Upper lobe of left lung (tissue), 4 donors: ENCODE results near the gene CNGB1.
A peak's percentile ranks its signal among the peaks of the same experiment; 100 is the strongest.

Source experiments
- POLR2A ChIP-seq, 4 donors: fragments of 450-650 bp; IDR thresholded peaks; one replicate each; pipeline ENCODE4 v1.5.1; 2016 to 2017; ENCODE audit warnings: antibody characterized with exemption in 4 of 4, mild to moderate bottlenecking in 2 of 4
- TF ChIP-seq, protein P1 (sequence below), 6 experiments: fragments of 450-650 bp in 4 of 6; fragments of 200-600 bp in 2 of 6; sonication (generic) in 2 of 6; IDR thresholded peaks; one replicate each; pipeline ENCODE4 v1.5.1; 2016 to 2019; ENCODE audit warnings: antibody characterized with exemption in 6 of 6

DNA sequence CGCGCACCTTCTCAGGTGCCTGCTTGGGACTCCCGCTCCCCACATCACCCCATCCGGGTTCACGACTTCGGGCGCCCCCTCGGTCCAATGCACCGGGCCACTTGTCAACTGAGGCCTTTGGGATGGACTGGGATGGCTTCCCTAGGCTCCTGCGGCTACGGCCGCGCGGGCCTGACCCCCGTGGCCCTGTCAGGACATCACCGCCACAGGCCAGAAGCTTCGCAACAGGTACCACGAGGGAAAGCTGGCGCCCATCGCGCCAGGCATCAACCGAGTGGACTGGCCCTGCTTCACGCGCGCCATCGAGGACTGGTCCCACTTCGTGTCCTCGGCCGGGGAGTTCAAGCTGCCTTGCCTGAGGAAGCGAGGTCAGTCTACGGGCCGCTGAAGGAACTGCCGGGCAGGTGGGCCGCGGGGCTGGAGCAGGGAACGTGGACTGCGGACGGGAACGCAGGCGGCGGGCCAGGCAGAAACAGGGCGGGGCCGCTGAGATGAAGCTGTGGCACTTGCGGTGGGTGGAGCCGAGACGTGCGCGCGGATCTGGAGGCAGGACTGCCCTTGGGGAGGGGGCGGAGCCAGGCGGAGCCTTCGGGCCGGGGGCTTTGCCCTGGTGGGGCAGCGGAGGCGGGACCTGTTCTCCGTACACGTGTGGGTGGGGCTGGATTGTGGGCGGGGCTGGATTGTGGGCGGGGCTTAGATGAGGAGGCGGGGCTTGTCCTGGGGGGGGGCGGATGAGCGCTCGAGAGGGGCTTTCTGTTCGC is 13.7 kb upstream of the CNGB1 start:
- TF ChIP-seq, protein P1, sequence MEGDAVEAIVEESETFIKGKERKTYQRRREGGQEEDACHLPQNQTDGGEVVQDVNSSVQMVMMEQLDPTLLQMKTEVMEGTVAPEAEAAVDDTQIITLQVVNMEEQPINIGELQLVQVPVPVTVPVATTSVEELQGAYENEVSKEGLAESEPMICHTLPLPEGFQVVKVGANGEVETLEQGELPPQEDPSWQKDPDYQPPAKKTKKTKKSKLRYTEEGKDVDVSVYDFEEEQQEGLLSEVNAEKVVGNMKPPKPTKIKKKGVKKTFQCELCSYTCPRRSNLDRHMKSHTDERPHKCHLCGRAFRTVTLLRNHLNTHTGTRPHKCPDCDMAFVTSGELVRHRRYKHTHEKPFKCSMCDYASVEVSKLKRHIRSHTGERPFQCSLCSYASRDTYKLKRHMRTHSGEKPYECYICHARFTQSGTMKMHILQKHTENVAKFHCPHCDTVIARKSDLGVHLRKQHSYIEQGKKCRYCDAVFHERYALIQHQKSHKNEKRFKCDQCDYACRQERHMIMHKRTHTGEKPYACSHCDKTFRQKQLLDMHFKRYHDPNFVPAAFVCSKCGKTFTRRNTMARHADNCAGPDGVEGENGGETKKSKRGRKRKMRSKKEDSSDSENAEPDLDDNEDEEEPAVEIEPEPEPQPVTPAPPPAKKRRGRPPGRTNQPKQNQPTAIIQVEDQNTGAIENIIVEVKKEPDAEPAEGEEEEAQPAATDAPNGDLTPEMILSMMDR (IDR thresholded peaks at IDR 0.05), result peak in 1 of 6 experiments; percentile 26
- no peak for TF ChIP-seq POLR2A (IDR thresholded peaks at IDR 0.05)
